Smooth muscle cell of trachea (primary cell): ENCODE measurements around the gene SRCAP. TPM values are rescaled to one million over a fixed set of nuclear protein-coding genes. Genes with fewer than 3 reads are reported as not detected.

Experiments
- total RNA-seq: library from RNA; depleted of rRNA; stranded (reverse); fragments of >200 nt; gene quantifications from 2 replicates; pipeline ENCODE4 v1.2.1, GENCODE V29; 2014

SRCAP gene
- total RNA-seq, result 26.8 and 30.9 TPM in 2 replicates

GRCh38 chr16:30698816-30699614 lies at the start of gene SRCAP:
Gene SRCAP, plus strand, starts transcription at chr16:30699171. Its CDS starts 1,654 bp downstream, at chr16:30700825.

GRCh38 chr16:30650369-30651123 lies 48.4 kb upstream of the SRCAP start, which contains the start of gene PRR14:
Gene PRR14, plus strand, starts transcription at chr16:30650960. Its CDS starts 686 bp downstream, at chr16:30651646.

GRCh38 chr16:30657866-30658730 lies 40.9 kb upstream of the SRCAP start, which contains the start of gene FBRS:
Gene FBRS, plus strand, starts transcription at chr16:30658431. Its CDS starts 1,088 bp downstream, at chr16:30659519.

GRCh38 chr16:30747799-30748633 lies 49.0 kb downstream of the SRCAP start, which contains the start of gene PHKG2:
Gene PHKG2, plus strand, starts transcription at chr16:30748425. Its CDS starts 396 bp downstream, at chr16:30748821.

GRCh38 chr16:30761928-30762902 lies 63.2 kb downstream of the SRCAP start, which contains the start of the genes CFAP119 and RNF40:
Gene CFAP119, minus strand, starts transcription at chr16:30762062. Its CDS starts 314 bp downstream, at chr16:30761748.
Gene RNF40, plus strand, starts transcription at chr16:30762322. Its CDS starts 224 bp downstream, at chr16:30762546.

GRCh38 chr16:30786936-30787612 lies 88.1 kb downstream of the SRCAP start, which contains the start of gene ZNF629:
Gene ZNF629, minus strand, starts transcription at chr16:30787205. Its CDS starts 2,723 bp downstream, at chr16:30784482.

Other genes starting within 250 kb of the SRCAP start
- gene ITGAL, start 226.4 kb upstream of the SRCAP start, total RNA-seq, result under 0.01 TPM in 1 of 2 replicates, not detected in the other
- gene ZNF768, start 172.6 kb upstream of the SRCAP start, total RNA-seq, result 14.3 and 27.5 TPM in 2 replicates
- 9.9 and 19.4 TPM in 2 replicates for gene ZNF747, start 164.3 kb upstream of the SRCAP start, total RNA-seq
- gene ZNF764, start 140.8 kb upstream of the SRCAP start, total RNA-seq, result 6.3 and 6.5 TPM in 2 replicates
- 13.2 and 13.6 TPM in 2 replicates for gene ZNF688, start 127.5 kb upstream of the SRCAP start, total RNA-seq
- 6.4 and 8.3 TPM in 2 replicates for gene ZNF785, start 113.5 kb upstream of the SRCAP start, total RNA-seq
- 5.4 and 7.1 TPM in 2 replicates for gene ZNF689, start 88.8 kb upstream of the SRCAP start, total RNA-seq
- gene PRR14, start 48.2 kb upstream of the SRCAP start, total RNA-seq, result 4.8 and 8.8 TPM in 2 replicates
- gene FBRS, start 40.7 kb upstream of the SRCAP start, total RNA-seq, result 23.2 and 24.4 TPM in 2 replicates
- 20.5 and 26.9 TPM in 2 replicates for gene PHKG2, start 49.3 kb downstream of the SRCAP start, total RNA-seq
- gene CFAP119, start 62.9 kb downstream of the SRCAP start, total RNA-seq, result 0.66 and 2.9 TPM in 2 replicates
- 81.9 and 103 TPM in 2 replicates for gene RNF40, start 63.2 kb downstream of the SRCAP start, total RNA-seq
- gene ZNF629, start 88.0 kb downstream of the SRCAP start, total RNA-seq, result 10.5 and 14.7 TPM in 2 replicates
- gene BCL7C, start 194.9 kb downstream of the SRCAP start, total RNA-seq, result 40.5 and 50.5 TPM in 2 replicates
- 3.3 and 6.1 TPM in 2 replicates for gene CTF1, start 197.4 kb downstream of the SRCAP start, total RNA-seq
- 21.1 and 28.4 TPM in 2 replicates for gene FBXL19, start 224.4 kb downstream of the SRCAP start, total RNA-seq
- 59.5 and 97.1 TPM in 2 replicates for gene ORAI3, start 249.9 kb downstream of the SRCAP start, total RNA-seq